ENCODE measurements around the gene POP4. TPM values are rescaled to one million over a fixed set of nuclear protein-coding genes. Genes with fewer than 3 reads are reported as not detected.

The POP4 gene
- total RNA-seq, 1 experiment from 2014 or later = 94.4 TPM

DNA sequence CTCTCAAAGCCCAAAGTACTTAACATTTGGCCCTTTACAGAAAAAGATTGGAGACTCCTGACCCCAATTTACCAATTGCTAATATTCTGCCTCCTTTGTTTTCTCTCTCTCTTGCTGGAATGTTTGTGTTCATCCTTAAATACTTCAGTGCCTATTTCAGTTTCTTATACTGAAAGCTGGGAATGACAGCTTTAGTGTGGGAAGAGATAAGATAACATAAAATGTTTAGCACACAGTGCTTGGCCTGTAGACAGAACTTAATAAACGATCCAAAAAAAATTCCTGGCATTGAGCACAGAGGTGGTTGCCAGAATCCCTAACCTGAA, 56.2 kb downstream of the POP4 start:
- no peak for DNase-seq (ENCODE audit: low read depth)

DNA sequence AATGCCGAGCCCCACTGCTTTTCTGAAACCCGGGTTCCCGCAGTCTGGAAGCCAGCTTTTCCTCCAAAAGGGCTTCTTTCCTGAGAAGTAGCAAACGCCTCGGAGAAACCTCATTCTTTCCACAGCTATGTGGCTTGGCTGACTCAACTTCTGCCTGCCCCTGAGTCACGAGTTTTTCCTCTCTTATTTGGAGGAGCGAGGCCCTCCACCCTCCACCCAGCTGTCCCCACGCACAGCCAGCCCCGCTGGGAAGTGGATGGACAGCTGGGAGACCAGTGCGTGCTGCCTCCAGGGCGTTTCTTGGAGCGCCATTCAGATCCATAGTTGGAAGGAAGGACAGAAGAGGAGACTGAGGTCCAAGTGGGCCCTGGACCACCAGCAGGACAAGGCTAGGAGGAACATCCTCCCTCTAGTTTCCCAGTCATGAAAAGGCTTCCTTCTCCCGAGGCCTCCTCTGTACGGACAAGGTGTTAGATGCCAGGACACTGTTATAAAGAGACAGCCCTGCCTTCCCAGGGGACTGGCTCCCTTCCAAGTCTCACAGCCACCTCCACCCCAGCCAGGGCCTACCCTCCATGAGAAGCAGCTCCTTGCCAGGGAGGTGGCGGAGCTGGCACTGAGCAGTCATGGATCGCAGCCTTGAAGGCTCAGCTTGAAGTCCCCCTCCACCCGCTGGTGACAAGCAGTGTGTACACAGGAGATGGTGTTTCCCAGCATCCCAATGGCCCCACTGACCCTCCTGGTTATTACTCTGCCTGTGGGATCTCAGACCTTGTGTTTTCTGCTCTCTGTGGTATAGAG, 56.7 kb downstream of the POP4 start:
- peak; percentile 96 for DNase-seq (ENCODE audit: low read depth)

DNA sequence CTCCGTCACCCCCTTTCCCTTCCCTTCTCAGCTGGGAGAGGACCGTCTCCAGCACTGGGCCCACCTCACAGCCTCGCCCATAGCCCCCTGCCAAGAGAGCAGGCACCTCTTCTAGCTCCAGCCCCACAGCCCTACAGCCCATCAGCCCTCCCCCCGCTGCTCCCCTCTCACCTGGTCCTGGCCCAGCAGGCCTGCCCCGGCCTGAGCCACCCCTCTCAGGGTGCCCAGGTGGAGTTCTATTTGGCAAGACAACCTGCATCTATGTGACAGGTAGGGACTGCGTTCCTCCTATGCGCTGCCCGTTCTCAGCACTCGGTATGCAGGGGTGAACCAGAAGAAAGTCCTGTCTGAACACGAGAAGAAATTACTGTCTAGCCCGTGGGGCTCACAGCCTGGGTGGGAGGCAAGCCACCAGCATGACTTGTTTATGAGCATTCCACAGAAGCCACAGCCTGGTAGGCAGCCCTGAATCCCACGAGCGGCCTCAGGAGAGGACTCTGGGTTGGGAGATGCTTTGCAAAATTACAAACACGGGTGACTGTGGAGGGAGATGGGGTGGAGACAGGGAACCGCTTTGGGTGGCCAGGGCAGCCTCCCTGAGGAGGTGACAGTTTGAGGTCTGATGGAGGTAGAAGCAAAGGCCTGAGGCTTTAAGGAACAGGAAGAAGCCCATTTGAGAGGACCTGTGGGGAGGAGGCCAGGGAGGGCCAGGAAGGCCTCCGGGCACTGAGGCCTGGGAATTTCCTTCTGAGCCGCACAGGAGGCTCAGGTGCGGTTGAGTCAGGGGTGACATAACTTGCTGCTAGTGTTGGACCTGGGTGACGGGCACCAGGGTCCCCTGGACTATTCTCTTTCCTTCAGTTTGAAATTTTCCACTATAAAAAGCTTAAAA, 58.0 kb downstream of the POP4 start:
- no peak for DNase-seq (ENCODE audit: low read depth)

DNA sequence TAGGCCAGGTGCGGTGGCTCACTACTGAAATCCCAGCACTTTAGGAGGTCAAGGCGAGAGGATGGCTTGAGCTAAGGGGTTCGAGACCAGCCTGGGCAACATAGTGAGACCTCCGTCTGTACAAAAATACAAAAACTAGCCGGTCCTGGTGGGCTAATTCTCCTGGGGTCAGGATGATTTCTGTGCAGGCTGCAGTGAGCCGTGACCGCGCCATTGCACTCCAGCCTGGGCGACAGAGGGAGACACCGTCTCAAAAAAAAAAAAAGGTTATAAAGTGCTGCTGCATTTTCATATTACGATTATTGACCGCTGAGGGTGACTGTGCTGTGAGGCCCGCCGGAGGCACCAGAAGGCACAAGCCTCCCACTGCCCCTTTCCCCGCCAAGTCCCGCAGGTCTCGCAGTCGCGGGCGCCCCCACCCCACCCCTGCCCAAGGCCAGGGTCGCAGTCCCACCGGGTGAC, 58.7 kb downstream of the POP4 start:
- no peak for DNase-seq (ENCODE audit: low read depth)

DNA sequence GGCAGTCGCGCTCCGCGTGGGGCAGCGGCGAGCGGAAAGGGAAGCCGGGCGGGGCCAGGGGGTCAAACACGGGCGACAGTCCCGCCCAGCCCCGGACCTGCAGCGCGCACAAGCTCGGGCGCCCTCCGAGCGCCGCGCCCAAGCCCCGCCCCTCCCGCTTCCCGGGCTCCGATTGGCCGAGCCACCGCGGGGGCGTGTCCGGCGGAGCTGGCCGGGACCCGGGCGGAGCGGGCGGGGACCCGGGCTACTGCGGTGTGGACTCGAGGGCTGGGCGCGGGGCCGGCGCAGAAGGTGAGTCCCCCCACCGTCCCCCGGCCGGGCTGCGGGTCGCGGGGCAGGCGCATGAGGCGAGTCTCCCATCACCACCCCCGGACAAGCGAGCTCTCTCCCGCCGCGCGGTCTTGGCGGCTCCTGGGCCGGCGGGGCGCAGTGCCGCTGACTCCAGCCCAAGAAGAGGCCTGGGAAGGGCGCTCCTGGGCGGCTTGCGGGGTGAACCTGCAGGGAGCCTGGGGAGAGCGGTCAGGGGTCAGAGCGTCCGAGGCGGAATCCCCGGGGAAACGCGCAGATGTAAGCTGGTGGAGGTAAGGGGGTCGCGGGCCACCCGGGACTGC, 59.2 kb downstream of the POP4 start, which contains the start of gene PLEKHF1:
PLEKHF1 (plus strand) TSS at position 247 of the 611 bp plus-strand sequence. CDS start 8,379 bp downstream, outside the sequence.
- peak; percentile 72 for DNase-seq (ENCODE audit: low read depth)

DNA sequence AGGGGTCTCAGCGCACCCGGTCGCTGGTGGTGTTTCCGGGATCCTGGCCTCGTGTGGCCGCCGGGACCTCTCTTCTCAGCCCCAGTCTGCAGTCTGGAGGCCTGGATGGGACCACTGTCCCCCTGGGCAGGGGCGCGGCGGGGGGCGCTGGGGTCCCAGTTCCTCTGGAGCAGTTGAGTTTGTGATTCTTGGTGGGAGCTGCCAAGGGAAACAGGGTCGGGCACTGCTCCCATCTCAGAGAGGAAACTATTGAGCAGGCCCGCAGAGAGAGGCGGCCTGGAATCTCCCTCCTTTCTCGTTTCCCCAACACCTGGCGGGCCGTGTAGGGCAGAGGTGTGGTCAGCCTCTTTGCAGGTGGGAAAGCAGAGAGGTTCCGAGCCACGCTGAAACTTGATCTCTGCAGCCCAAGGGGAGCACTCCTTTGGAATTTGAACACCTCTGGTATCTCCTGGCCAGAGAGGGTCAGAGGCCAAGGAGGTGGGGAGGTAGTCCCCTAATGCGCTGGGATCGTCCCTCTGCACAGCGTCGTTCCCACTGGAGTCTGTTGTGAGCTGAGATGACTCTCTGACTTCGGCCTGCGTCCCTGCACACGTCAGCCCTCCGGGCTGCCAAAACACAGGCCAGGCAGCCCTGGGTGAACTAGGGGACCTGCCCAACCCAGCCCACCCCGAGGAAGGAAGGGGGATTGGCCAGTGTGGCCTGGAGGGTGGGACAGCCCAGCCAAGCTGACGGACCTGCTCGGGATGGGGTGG, 59.9 kb downstream of the POP4 start:
- peak; percentile 38 for DNase-seq (ENCODE audit: low read depth)

Other genes with a start within 250 kb of the POP4 start
- not detected in 2 replicates for gene VSTM2B, start 80.3 kb upstream of the POP4 start, total RNA-seq (2014; rRNA removed)
- gene PLEKHF1, start 59.2 kb downstream of the POP4 start, total RNA-seq (2014; rRNA removed) = 13.8 and 15.2 TPM in 2 replicates
- gene C19orf12, start 109.0 kb downstream of the POP4 start, total RNA-seq (2014; rRNA removed) = 36.0 and 41.7 TPM in 2 replicates
- gene CCNE1, start 205.7 kb downstream of the POP4 start, total RNA-seq (2014; rRNA removed) = 17.1 and 19.4 TPM in 2 replicates

Data from LHCN-M2 (cell line).